GM21515 (cell line): ENCODE data around the gene ZNF418.
A peak's percentile ranks its signal among the peaks of the same experiment; 100 is the strongest.

Source experiments
- ATAC-seq: cut with Tn5 transposase; IDR thresholded peaks from one replicate; pipeline ENCODE4 v1.9.1; 2021; ENCODE audit not compliant: unreplicated experiment

The ZNF418 gene

GRCh38 chr19:57934820-57935665 is at the start of gene ZNF418:
Gene ZNF418 (minus strand): TSS chr19:57935402. CDS start chr19:57933822, 1,580 bp downstream.
- no peak for ATAC-seq

GRCh38 chr19:57978586-57979289 is 43.5 kb upstream of the ZNF418 start:
- no peak for ATAC-seq

- no peak for ATAC-seq
These were observed 39.2 kb upstream of the ZNF418 start, which contains the start of gene C19orf18 for GRCh38 chr19:57974434-57974833. Gene C19orf18 (minus strand): TSS chr19:57974534. CDS start chr19:57974432, 102 bp downstream.

- ATAC-seq = no peak
These were observed 29.6 kb upstream of the ZNF418 start for GRCh38 chr19:57964761-57965160.

GRCh38 chr19:57961785-57962184 is 26.6 kb upstream of the ZNF418 start:
- no peak for ATAC-seq

GRCh38 chr19:57954996-57955395 is 19.8 kb upstream of the ZNF418 start:
- no peak for ATAC-seq

GRCh38 chr19:57949702-57950101 is 14.5 kb upstream of the ZNF418 start:
- no peak for ATAC-seq

- ATAC-seq = no peak
These were observed 14.1 kb upstream of the ZNF418 start for GRCh38 chr19:57949296-57949695.

GRCh38 chr19:57947419-57948134 is 12.4 kb upstream of the ZNF418 start, which contains the start of gene ZNF256:
Gene ZNF256 (minus strand): TSS chr19:57947706. CDS start chr19:57947474, 232 bp downstream.
- ATAC-seq = peak; percentile 87

GRCh38 chr19:57947088-57947418 is 11.9 kb upstream of the ZNF418 start:
- ATAC-seq = peak; percentile 22

GRCh38 chr19:57946316-57946715 is 11.1 kb upstream of the ZNF418 start:
- no peak for ATAC-seq

GRCh38 chr19:57941593-57941992 is 6.4 kb upstream of the ZNF418 start:
- no peak for ATAC-seq

- ATAC-seq = no peak
These were observed 529 bp upstream of the ZNF418 start for GRCh38 chr19:57935731-57936130.

GRCh38 chr19:57927587-57927986 is 7.6 kb downstream of the ZNF418 start:
- no peak for ATAC-seq

GRCh38 chr19:57916168-57916995 is 18.8 kb downstream of the ZNF418 start, which contains the start of gene ZNF417:
Gene ZNF417 (minus strand): TSS chr19:57916592. CDS start chr19:57916411, 181 bp downstream.
- ATAC-seq = peak; percentile 93

- no peak for ATAC-seq
These were observed 20.7 kb downstream of the ZNF418 start for GRCh38 chr19:57914531-57914930.

GRCh38 chr19:57907394-57907793 is 27.8 kb downstream of the ZNF418 start:
- no peak for ATAC-seq

GRCh38 chr19:57905258-57905657 is 29.9 kb downstream of the ZNF418 start:
- no peak for ATAC-seq

- ATAC-seq = no peak
These were observed 31.5 kb downstream of the ZNF418 start for GRCh38 chr19:57903618-57904184.

- ATAC-seq = no peak
These were observed 34.9 kb downstream of the ZNF418 start for GRCh38 chr19:57900311-57900710.
